GM08714 (cell line): ENCODE data around the gene SPSB1.

Experiments
- H3K4me3 ChIP-seq: fragments of 200-500 bp; sonication (Bioruptor generic); 2 replicates; pipeline ENCODE4 v1.5.1; 2014; ENCODE audit warnings: mild to moderate bottlenecking, low read length, inconsistent platforms
- ZNF274 ChIP-seq: IDR thresholded peaks from 2 replicates; pipeline ENCODE4 v1.6.1; 2012; ENCODE audit warnings: mild to moderate bottlenecking, low read depth, low read length

Gene SPSB1

DNA sequence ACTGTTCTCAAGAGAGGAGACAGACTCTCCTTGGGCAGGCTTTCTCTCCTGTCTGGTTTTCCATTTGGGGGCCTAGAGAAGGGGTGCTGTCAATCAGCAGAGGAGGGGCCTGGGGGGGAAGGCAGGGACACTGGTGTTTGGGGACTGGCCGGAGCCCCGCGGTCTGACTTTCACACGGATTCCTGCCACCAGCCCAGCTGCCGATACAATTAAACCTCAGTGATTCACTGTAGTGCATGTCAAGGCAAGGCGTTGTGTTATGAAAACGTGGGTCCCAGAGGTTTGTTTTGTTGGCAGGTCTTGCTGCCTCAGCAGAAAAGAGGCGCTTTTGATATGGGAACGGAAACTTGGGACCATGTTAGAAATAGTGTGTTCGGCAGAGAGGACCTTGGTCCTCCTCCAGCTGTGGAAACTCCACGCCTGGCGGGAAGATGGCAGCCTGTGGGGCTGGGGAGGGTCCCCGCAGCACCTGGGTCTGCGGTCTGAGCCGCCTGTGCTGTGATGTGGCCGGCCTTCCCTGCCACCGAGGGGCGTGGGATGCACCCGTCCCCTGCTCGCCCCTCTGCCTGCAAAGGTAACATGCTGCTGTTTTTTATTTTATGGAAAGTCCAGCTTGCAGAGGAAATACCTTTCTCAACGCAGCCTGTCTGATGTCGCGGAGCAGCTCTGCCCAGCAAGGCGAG, 47.6 kb downstream of the SPSB1 start:
- H3K4me3 ChIP-seq, result no peak overlapping the region
- no peak for TF ChIP-seq ZNF274

DNA sequence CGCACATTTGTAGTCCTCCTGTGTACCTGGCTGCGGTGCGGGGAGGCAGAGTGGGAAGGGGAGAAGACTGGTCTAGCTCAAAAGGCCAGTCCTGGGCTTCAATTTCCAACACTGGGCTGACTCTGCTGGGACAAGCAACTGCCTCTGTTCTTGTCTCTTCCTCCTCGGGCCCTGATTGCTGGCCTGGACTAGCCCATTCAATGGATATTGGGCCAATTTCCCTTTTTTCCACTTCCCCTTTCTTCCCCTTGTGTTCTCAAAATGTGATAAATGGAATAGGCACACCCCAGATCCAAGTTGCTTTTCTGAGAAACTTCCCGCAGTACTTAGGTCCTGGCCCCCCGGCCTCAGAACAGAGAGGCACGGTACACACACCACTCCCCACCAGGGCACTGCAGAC, 48.2 kb downstream of the SPSB1 start:
- H3K4me3 ChIP-seq, result no peak overlapping the region
- no peak for TF ChIP-seq ZNF274

DNA sequence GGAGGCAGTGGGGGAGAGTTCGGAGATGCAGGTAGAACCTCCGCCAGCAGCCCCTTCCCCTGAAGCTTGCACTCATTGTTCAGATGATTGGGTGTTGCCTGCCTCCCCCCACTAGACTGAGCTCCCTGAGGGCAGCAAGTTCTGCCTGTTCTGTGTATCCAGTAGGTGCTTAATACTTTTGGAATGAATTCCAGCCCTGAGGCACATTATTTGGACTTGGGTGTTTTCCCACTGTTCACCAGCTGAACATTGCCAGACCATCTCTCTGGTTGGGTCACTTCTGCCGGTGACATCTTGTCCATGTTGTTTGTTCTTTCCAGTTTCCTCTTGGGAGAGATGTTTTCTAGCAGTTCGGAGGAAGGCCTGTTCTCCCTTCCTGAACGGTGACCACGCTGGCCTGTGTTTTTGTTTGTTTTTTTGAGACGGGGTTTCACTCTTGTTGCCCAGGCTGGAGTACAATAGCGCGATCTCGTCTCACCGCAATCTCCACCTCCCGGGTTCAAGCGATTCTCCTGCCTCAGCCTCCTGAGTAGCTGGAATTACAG, 48.7 kb downstream of the SPSB1 start:
- no peak for TF ChIP-seq ZNF274
- H3K4me3 ChIP-seq, result no peak overlapping the region

DNA sequence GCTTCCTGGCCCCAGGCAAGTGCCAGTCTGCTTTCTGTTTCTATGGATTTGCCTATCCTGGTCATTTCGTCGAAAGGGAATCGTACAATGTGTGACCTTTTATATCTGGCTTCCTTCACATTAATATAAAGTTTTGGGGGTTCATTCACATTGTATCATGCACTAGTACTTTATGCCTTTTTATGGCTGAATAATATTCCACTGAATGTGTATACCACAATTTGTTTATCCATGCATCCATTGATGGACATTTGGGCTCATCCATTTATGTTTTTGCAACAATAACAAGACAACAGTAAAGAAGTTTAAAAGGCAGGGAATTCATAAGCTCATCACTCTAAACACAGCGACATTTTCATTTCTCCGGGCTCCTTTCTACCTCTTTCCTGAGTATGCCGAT, 50.6 kb downstream of the SPSB1 start:
- TF ChIP-seq ZNF274, result no peak
- no peak overlapping the region for H3K4me3 ChIP-seq

DNA sequence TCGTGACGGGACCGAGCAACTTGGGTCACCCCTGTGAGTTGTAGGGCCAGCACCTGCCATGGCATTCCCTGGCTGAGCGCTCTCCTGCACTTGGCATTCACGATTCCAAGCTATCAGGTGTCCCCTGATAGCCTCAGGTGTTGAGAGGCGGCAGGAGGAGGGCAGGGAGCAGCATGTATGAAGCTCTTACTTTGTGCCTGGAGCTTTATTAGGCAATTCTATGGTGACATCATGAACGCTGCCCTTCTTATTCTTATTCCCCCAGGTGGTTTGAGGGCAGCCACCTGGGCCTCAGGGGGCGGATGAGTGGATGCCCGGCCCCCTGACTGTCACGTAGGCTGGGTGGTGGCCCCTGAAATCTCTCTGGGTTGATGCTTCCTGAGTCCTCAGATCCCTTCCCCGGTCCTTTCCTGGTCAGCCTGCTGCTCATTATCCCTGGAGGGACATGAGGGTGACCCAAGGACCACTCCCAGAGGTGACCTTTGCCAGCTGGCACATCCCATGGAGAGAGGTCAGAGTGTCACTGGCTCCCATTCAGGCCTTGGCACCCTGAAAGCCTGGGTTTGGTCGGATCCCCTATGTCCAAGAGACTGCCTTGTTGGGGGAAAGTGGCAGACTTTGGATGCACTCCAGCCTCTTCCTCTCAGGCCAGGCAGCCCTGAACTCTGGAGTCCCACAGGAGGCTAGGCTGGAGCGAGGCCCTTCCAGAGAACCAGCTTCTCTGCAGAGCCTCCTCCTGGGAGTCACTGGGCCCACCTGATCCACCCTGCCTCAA, 51.9 kb downstream of the SPSB1 start:
- no peak overlapping the region for H3K4me3 ChIP-seq
- no peak for TF ChIP-seq ZNF274

DNA sequence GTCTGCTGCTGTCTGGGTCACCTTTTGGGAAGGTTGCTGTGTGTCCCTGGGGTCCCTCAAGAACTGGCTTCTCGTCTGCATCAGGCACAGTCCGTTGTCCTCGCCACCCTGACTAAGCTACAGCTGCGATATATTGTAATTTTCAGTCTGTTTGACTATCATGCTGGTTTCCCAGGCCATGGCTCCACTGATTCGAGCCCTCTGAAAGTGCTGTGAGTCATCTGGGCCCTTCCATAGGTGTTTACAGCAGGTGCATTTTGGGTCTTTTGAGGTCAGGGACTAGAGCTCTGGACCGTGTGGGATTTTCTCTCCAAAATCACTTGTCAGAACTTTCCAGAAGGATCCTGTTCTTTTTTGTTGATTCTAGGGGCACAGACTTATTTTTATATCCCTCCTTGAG, 52.8 kb downstream of the SPSB1 start:
- H3K4me3 ChIP-seq, result no peak overlapping the region
- TF ChIP-seq ZNF274, result no peak

DNA sequence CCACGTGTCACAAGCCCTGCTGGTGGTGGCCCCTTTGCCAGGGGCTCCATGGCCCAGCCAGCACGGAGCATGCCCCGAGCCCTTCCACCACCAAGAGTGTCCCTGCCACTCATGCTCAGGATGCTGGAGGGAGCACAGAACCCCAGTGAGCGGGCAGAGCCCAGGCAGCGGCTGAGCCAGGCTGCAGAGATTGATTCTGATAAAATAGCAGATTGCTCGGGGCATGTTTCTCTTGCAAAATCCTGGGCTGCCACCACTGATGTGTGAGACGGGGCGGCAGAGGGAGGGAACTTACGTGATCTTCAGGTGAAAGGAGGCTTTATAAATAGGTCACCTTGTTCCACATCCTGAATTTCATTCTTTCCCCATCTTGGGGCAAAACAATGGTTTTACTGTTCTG, 53.2 kb downstream of the SPSB1 start:
- no peak for TF ChIP-seq ZNF274

DNA sequence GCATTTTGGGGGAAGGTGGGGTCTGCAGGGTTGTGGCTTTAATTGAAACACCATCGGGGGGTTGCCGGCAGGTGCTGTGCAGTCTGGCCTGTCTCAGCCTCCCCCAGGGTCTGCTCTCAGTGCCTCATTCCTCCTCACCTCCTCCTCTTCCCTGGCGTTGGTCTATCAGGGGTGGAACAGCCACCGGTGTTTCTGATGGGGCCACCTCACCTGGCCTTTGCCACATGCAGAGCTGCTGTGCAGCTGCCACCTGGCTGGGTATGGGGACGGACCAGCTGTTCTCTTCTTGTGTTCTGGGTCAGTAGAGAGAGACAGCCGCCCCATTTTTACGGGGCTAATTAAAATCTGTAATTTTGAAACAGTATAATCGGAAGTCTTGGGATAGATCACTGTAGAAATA, 53.9 kb downstream of the SPSB1 start:
- no peak overlapping the region for H3K4me3 ChIP-seq
- no peak for TF ChIP-seq ZNF274

More for the DNA sequence above, 53.2 kb downstream of the SPSB1 start:
- H3K4me3 ChIP-seq, result no peak overlapping the region

DNA sequence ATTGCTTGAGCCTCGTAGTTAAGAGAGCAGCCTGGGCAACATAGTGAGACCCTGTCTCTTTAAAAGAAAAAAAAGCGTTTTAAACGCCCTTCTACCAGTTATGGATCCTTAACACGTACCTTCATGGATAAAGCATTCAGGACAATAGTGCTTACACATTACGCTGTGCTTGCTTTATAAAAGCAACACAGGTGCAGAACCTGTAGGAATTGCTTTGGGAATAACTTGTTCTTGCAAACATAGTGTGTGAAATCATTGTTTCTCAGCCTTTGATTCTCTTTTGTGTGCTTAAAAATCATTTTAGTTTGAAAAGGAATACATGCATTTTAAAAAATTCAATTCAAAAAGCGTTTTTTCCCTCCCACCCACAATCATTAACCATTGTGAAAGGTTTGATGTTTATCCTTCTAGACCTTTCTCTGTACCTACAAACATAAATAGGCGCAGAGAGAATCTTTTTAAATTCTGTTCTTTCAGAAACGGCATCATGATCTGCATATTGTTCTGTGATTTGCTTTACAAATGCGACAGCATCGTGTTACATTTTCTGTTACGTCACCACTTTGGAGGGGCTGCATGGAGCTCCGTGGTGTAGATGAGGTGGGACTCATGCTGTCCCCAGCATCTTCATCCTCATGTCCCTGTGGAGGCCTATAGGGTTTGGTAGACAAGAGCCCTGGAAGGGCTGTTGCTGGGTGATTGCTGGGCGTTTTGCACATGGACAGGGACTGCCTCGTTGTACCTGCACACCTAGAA, 54.6 kb downstream of the SPSB1 start:
- no peak for TF ChIP-seq ZNF274
- H3K4me3 ChIP-seq, result no peak overlapping the region

DNA sequence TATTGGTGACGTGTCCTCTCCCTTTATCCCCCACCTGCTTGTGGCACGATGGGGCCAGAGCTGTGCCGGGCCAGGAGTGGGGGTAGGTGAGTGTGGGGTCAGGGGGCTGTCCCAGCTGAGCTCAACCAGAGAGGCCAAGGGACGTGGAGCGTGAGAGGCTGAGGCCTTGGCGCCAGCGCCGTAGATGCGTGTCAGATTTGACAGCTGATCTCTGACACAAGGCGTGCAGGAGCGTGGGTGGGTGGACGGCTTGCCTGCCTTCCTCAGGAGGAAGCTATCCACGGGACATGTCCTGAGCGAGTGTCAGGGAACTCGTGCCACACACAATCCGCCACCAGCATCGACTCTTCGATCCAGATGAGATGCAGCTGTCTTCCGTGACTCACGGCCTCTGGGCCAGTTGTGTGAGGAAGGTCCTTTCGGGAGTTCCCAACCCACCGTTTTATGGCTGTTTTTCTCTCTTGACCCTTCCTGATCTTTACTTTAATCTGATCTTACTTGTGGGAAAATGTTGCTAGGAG, 56.7 kb downstream of the SPSB1 start:
- TF ChIP-seq ZNF274, result no peak
- no peak overlapping the region for H3K4me3 ChIP-seq

DNA sequence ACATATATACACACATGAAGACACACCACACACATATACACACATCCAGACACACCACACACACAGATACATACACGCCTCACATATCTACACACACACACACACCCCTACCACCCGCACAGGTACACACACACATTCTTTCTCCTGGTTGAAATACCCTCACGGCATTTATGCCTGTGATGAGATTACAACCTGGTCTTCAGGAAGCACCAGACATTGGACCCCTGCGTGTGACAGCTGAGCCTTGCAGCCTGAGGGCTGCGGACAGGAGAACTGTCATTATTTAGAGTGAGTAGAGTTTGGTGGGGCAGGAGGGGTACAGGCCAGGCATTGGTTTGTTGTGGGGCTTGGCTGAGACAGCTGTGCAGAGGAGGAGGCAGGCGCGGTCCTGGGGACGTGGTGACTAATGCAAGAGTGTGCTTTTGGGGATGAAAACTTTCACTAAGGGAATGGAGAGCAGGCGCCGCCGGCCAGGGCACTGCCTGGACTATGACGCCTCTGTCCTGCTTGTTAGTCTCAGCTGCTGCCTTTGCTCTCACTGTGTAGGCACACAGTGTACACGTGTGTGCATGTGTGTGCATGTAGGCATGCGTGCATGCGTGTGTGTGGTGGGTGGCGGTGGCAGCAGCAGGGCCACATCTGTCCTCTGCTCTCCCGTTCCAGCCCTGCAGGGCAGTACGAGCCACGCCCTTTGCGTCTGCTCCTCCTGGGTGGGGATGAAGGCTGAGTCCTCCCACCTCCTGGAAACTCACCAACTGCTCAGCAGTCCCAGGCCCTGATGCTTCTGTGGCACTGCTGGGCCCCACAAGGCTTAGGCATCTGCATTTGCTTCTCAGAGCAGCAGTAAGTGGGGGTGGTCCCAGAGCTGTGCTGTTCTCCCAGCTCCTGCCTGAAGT, 57.6 kb downstream of the SPSB1 start:
- TF ChIP-seq ZNF274, result no peak
- H3K4me3 ChIP-seq, result no peak overlapping the region

DNA sequence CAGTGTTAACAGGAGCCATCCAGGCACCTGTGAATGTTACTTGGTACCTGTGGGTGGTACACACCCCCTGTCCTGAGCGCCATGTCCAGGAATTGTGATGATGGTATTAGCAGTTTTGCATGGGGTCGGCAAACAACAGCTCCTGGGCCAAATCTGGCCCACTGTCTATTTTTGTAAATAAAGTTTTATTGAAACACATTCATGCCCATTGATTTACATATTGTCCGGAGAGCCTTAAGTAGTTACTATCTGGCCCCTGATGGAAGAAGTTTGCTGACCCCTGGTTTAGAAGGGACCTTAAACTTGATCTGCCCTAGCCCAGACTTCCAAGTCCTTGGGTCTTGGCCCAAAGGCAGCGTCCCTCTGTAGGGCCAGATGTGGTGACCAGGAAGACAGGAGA, 58.3 kb downstream of the SPSB1 start:
- no peak for TF ChIP-seq ZNF274
- no peak overlapping the region for H3K4me3 ChIP-seq

DNA sequence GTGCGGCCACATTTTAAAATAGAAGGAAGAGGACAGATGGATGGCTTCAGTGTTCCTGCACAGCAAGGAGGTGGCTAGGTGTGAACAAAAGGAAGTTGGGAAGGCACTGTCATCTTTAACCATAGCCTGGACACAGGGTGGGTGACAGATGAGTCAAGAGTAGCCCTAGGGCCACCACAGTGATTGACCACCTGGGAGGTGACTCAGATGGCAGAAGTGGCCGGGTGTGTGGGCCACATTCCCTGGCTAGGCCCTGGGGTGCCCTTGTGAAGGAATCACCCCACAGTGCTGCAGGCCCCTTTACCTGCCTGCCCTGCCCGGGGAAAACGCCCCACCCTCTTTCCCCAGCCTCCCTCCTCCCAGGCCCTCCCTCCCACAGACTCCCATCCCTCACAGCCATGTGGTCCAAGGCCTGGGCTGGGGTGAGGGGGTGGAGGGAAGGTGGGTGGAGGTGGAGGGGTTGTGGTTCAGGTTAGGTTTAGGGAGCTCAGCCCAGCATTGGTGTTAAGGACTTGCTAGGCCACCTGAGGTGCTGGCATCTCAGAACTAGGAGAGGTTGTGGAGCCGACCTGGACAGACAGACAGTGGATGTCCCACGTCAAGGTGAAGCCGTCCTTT, 59.1 kb downstream of the SPSB1 start:
- TF ChIP-seq ZNF274, result no peak
- no peak overlapping the region for H3K4me3 ChIP-seq
